Tibial nerve (tissue), 4 donors: Measurements from ENCODE around the gene SIM1. TPM values are rescaled to one million over a fixed set of nuclear protein-coding genes. Genes with fewer than 3 reads are reported as not detected.

ENCODE experiments used
- DNase-seq, 2 donors: peaks; one replicate each; pipeline ENCODE4 v3.0.0-alpha.2; 2019; ENCODE audit warnings: low spot score in 2 of 2
- H3K27ac ChIP-seq, 4 donors: fragments of 200-600 bp; sonication (generic) in 3 of 4; one replicate each; pipeline ENCODE4 v1.5.1; 2017 to 2019; ENCODE audit warnings: mild to moderate bottlenecking in 1 of 4
- H3K27me3 ChIP-seq, 2 donors: fragments of 200-600 bp; sonication (generic) in 1 of 2; one replicate each; pipeline versions ENCODE4 v1.5.1 to v1.6.0; 2017 to 2019
- H3K36me3 ChIP-seq, 3 donors: fragments of 200-600 bp; sonication (generic); one replicate each; pipeline ENCODE4 v1.5.1; 2018 to 2019
- H3K4me1 ChIP-seq, 4 donors: fragments of 200-600 bp; sonication (generic) in 3 of 4; one replicate each; pipeline ENCODE4 v1.5.1; 2017 to 2019
- H3K4me3 ChIP-seq, 4 donors: fragments of 200-600 bp; sonication (generic) in 3 of 4; one replicate each; pipeline ENCODE4 v1.5.1; 2017 to 2019; ENCODE audit warnings: mild to moderate bottlenecking in 1 of 4, moderate library complexity in 1 of 4
- H3K9me3 ChIP-seq, 4 donors: fragments of 200-600 bp; sonication (generic) in 3 of 4; one replicate each; pipeline ENCODE4 v1.5.1; 2017 to 2019
- CTCF ChIP-seq, 5 experiments: fragments of 200-600 bp in 3 of 5; fragments of 450-650 bp in 2 of 5; sonication (generic) in 3 of 5; IDR thresholded peaks; one replicate each; pipeline ENCODE4 v1.5.1; 2016 to 2019; ENCODE audit warnings: antibody characterized with exemption in 5 of 5, mild to moderate bottlenecking in 3 of 5, moderate library complexity in 2 of 5
- EP300 ChIP-seq, 2 donors: sonication (generic); formaldehyde crosslinking; IDR thresholded peaks; one replicate each; pipeline ENCODE4 v1.6.1; 2017; ENCODE audit warnings: antibody characterized with exemption in 2 of 2, mild to moderate bottlenecking in 1 of 2
- POLR2A ChIP-seq, 2 donors: fragments of 450-650 bp; IDR thresholded peaks; one replicate each; pipeline ENCODE4 v1.6.1; 2017; ENCODE audit warnings: antibody characterized with exemption in 2 of 2, mild to moderate bottlenecking in 2 of 2, moderate library complexity in 2 of 2
- WGBS, 2 donors: methylation state at CpG; one replicate each; pipeline ENCODE4 v1.1.5; 2018; 5-methylcytosine and 5-hydroxymethylcytosine counted together
- total RNA-seq, 4 donors: library from RNA; depleted of rRNA; stranded (reverse); fragments of >200 nt; gene quantifications; one replicate each; pipeline ENCODE4 v1.1.0, GENCODE V29; 2016

Gene SIM1
- total RNA-seq, 4 donors from 2014 or later: not detected

- Histone ChIP-seq H3K27ac (no peak overlapping the region), H3K27me3 (peaks cover 15 to 100% of the 10 kb centered on the region in 2 donors), H3K4me1 (peaks cover 0 to 56% (median 10%) of the 10 kb centered on the region in 4 donors), H3K36me3 (no peaks in the 10 kb centered on the region), H3K4me3 (no peak overlapping the region), H3K9me3 (no peaks in the 10 kb centered on the region)
- DNase-seq: no peak
- no peak for TF ChIP-seq POLR2A (IDR thresholded peaks at IDR 0.05)
- no peak for TF ChIP-seq CTCF (IDR thresholded peaks at IDR 0.05)
- no peak for TF ChIP-seq EP300 (IDR thresholded peaks at IDR 0.05)
- 16 to 17% methylated on average over 13 of the region's 13 CpGs for WGBS, 2 donors
Measured at GRCh38 chr6:100462706-100463629, 1.8 kb downstream of the SIM1 start.

DNA sequence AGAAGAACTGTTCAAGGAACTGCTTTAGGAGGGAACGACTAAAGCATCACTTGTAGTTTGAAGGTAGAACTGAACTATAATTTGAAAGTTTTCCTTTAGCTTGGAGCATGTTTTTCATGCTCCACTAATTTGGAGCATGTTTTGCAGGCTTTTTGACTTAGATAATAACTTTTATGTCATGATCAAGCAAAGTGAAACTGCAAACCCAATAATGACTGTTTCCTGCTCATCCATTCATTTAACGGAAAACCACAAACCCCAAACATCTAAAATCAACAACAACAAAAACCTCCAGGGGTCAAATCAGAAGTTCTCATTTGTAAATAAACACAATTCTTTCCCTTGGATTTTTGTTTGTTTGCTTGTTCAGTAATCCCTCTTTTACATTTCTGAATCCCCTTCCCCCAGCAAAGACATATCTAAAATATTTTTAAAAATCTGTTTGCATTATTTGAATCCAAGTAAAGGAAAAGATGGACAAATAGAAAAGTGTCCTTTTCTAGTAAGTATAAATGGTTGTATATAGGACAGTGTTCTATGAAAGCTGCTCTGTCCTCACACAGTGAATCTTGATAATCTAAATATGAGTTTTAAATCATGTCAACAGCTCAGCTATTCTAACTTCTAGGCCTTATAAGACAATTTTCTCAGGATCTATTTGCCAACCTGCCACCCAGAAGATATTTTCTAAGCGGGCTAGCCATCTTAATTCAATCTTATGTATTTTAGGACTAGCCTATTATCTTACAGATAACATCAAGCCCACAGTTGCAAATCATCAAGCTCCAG, 2.6 kb downstream of the SIM1 start:
- Histone ChIP-seq H3K4me3 (no peak overlapping the region), H3K27me3 (peaks cover 15 to 100% of the 10 kb centered on the region in 2 donors), H3K4me1 (peaks cover 0 to 55% (median 10%) of the 10 kb centered on the region in 4 donors), H3K36me3 (no peaks in the 10 kb centered on the region), H3K9me3 (peaks cover 0 to 6% (median 0%) of the 10 kb centered on the region in 4 donors), H3K27ac (no peak overlapping the region)
- no peak for DNase-seq
- no peak for TF ChIP-seq POLR2A (IDR thresholded peaks at IDR 0.05)
- TF ChIP-seq EP300 (IDR thresholded peaks at IDR 0.05): no peak
- no peak for TF ChIP-seq CTCF (IDR thresholded peaks at IDR 0.05)
- 7 to 26% methylated on average over 3 of the region's 3 CpGs for WGBS, 2 donors

- no peaks in the 10 kb centered on the region for H3K36me3 ChIP-seq
- 6 to 7% methylated on average over 28 to 29 of the region's 29 CpGs for WGBS, 2 donors
- peaks cover 0 to 9% (median 0%) of the 10 kb centered on the region in 4 donors for H3K9me3 ChIP-seq
- DNase-seq: no peak
- peaks cover 0 to 48% (median 10%) of the 10 kb centered on the region in 4 donors for H3K4me1 ChIP-seq
- H3K27me3 ChIP-seq: peaks cover 16 to 100% of the 10 kb centered on the region in 2 donors
- no peak overlapping the region for H3K4me3 ChIP-seq
- no peak for TF ChIP-seq POLR2A (IDR thresholded peaks at IDR 0.05)
- no peak for TF ChIP-seq EP300 (IDR thresholded peaks at IDR 0.05)
- no peak for TF ChIP-seq CTCF (IDR thresholded peaks at IDR 0.05)
- H3K27ac ChIP-seq: no peak overlapping the region
Measured at GRCh38 chr6:100461278-100461916, 3.3 kb downstream of the SIM1 start.

DNA sequence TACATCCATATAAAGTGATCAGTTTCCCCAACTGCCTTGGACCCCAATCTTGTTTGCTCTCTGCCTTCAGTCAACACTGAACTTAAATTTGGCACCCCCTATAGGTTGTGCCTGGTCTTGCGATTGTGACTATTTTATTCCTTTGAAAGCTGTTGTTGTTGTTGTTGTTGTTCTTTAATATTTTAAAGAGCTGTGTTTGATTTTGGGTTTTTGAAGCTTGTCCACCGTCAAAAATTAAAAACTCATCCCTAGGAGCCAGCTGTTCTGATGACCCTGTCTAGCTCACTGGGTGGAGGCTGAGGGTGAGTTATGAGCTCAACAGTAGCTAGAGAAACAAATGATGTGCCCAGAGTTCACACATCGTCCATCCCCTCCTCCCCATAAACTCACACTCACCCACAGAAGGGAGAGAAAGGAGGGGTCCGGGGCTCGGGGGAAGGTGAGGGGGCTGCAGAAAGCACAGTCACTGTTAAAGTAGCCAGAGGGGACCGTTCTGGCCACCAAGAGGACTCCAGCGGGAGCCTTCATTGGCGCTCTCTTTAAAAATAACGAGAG, 4.0 kb downstream of the SIM1 start:
- Histone ChIP-seq H3K27me3 (peaks cover 20 to 100% of the 10 kb centered on the region in 2 donors), H3K9me3 (peaks cover 0 to 9% (median 0%) of the 10 kb centered on the region in 4 donors), H3K27ac (no peak overlapping the region), H3K4me3 (no peak overlapping the region), H3K4me1 (peaks cover 0 to 52% (median 10%) of the 10 kb centered on the region in 4 donors), H3K36me3 (no peaks in the 10 kb centered on the region)
- TF ChIP-seq POLR2A (IDR thresholded peaks at IDR 0.05) (no peak), CTCF (IDR thresholded peaks at IDR 0.05) (no peak), EP300 (IDR thresholded peaks at IDR 0.05) (no peak)
- WGBS, 2 donors: 6 to 8% methylated on average over 9 of the region's 9 CpGs
- DNase-seq: no peak
